NT2/D1 (cell line): Measurements from ENCODE around the gene CHFR.

Source experiments
- SUZ12 ChIP-seq: IDR thresholded peaks from 2 replicates; pipeline ENCODE4 v1.6.1; 2011; ENCODE audit not compliant: insufficient read length, insufficient read depth; ENCODE audit errors: extremely low read depth
- ZNF274 ChIP-seq: IDR thresholded peaks from 2 replicates; pipeline ENCODE4 v1.6.1; 2011; ENCODE audit warnings: mild to moderate bottlenecking, low read depth, low read length

DNA sequence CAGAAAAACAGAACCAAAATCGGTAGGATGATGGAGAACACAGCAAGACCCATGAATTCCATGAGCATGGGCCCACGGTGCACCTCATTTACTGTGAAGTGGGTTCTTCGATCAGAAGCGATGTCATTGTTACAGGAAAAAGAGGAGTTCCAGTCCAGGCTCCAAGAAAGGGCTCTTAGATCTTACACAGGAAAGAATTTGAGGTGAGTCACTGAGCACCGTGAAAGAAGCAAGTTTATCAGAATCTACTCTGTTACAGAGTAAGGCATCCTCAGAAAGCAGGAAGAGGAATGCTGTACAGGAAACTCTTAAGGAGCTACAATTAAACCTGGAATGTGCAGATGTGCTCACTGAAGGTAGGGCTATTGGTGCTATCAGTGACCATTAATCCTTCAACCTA lies 11.6 kb upstream of the CHFR start:
- TF ChIP-seq ZNF274 (no peak), SUZ12 (no peak)
